H7 (cell line): ENCODE data around the gene GABRG3. TPM values are rescaled to one million over a fixed set of nuclear protein-coding genes. Genes with fewer than 3 reads are reported as not detected.
A peak's percentile ranks its signal among the peaks of the same experiment; 100 is the strongest.
"Not testable (repeated sequence)": the region's sequence is repeated elsewhere in the genome, so short reads cannot be mapped to it uniquely, and the experiment has no call there.

Experiments used
- DNase-seq: peaks from one replicate; pipeline ENCODE4 v3.0.0; 2012
- H3K27me3 ChIP-seq: 2 replicates; pipeline ENCODE4 v1.6.0; 2011; ENCODE audit warnings: mild to moderate bottlenecking, low read length; ENCODE audit not compliant: control insufficient read depth, insufficient read depth
- H3K36me3 ChIP-seq: replicated peaks from 2 replicates; pipeline ENCODE4 v1.5.1; 2011; ENCODE audit warnings: low read length; ENCODE audit not compliant: control insufficient read depth, insufficient read depth
- H3K4me3 ChIP-seq: 2 replicates; pipeline ENCODE4 v1.5.1; 2011; ENCODE audit warnings: low read depth, mild to moderate bottlenecking, control low read depth, low read length, moderate library complexity; ENCODE audit not compliant: insufficient read depth
- total RNA-seq: library from RNA; depleted of rRNA; stranded (reverse); fragments of >200 nt; shearing (Covaris generic); gene quantifications from 2 replicates; pipeline ENCODE4 v1.2.3, GENCODE V29; 2014

Gene GABRG3
- total RNA-seq, 1 experiment from 2014 or later: 0.42 TPM

DNA sequence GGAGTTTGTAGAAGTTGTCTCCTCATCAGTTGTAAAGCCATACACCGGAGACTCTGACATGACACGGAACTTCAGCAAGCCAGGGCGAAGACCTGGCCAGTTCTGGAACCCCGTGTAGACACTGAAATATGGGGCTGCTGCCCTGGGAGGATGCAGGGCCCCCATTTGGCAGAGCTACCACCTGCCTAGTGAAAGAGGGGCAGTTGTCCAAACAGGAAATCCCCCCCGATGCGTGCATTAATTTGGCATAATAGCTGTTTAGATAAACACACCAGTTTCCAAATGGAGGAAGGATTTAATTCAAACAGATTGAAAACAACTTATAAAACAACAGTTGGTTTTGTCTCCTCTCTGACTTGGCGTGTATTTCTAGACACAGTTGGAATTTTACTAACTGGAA is 357.2 kb downstream of the GABRG3 start:
- no peaks in the 10 kb centered on the region for H3K27me3 ChIP-seq
- H3K36me3 ChIP-seq: no peaks in the 10 kb centered on the region
- H3K4me3 ChIP-seq: no peak overlapping the region
- no peak for DNase-seq

DNA sequence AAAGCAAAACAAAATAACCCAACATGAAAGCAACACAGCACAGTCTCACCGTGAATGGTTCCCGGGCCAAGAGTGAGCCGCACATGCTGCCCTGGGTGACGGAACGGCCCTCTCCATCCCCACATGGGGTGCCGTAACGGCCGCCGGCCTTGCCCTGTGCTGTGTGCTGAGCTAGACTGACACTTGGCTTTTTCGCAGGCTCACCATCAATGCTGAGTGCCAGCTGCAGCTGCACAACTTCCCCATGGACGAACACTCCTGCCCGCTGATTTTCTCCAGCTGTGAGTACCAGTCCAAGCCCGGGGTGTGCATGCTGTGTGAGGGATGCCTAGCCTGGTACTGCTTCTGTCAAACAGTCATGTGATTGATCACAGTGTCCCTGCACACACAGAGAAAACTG is 357.6 kb downstream of the GABRG3 start:
- Histone ChIP-seq H3K36me3 (no peaks in the 10 kb centered on the region), H3K4me3 (no peak overlapping the region), H3K27me3 (no peaks in the 10 kb centered on the region)
- DNase-seq: no peak

DNA sequence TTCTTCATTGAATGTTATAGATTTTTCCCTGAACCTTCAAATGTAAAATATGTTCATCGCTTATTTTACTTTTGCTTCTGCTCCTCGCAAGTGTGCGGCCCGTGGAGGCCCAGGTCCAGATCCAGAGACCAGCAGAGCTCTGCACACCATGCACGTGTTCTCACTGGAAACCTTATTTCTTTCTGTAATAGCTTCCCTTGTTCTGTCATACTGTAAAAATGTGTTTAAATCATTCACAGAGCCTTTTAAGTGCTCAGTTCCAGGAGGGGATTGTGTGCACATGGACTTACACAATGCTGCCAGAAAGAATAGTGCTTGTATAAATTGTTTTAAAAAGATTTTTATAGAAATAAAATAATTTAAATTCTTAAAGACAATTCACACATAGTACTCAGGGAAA is 359.3 kb downstream of the GABRG3 start:
- H3K27me3 ChIP-seq: no peaks in the 10 kb centered on the region
- H3K4me3 ChIP-seq: no peak overlapping the region
- no peaks in the 10 kb centered on the region for H3K36me3 ChIP-seq
- DNase-seq: no peak

DNA sequence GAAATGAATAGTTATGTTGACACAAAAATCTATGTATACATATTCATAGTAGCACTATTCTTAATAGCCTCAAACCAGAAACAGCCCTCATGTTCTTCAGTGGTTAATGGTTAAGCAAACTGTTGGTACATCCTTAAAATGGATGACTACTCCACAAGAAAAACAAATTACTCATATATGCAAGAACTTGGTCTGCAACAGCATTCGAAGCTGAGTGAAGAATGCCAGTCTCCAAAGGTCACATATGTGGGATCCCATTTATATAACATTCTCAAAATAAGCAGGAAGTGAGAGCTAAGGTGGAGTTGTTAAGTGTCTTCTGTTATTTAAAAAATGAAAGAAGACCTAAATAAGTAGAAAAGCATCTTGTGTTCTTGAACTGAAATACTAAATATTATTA is 365.7 kb downstream of the GABRG3 start:
- no peaks in the 10 kb centered on the region for H3K36me3 ChIP-seq
- no peak for DNase-seq
- H3K4me3 ChIP-seq: no peak overlapping the region
- H3K27me3 ChIP-seq: no peaks in the 10 kb centered on the region

DNA sequence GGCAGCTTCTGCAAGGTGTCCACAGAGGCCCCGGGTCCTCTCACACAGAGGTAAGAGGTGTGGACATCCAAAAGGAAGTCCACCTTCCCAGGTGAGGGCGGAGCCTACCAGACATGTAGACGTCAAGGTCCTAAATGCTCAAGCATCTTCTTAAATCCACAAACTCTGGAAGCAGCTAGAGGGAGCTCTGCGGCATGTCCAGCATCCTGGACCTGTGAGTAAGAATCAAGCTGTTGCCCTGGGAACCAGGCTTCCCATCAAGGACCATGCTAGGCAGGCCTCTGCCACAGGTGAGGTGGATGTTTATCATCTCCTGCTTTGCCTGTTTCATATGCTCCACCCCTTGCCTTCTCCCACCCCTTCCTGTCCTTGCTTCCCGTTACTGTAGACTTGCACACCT is 368.2 kb downstream of the GABRG3 start:
- no peaks in the 10 kb centered on the region for H3K36me3 ChIP-seq
- H3K27me3 ChIP-seq: no peaks in the 10 kb centered on the region
- DNase-seq: no peak

DNA sequence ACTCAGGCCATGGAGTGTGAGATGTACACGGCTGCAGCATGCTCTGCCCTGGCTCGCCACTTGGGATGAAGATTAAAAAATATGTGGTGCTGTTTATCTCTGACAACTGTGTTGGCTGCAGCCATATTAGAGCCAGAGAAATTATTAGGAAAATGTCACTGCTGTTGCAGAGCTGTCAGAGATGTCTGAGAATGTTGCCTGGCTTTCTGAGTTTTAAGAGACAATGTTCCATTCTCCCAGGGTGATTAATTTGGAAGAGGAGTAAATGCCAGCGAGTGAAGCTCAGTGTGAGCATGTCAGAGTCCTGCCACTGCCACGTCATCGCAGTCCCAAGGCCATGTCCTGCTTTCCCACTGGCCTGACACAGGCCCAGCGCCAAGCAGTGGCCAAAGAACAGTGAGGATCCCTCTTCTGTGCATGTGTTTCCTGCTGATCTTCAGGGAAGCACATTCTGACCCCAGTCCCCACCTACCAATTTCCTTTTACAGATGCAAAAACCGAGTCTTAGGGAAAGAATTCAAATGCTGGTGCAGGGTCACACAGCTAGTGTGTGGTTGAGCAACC is 370.9 kb downstream of the GABRG3 start:
- Histone ChIP-seq H3K4me3 (no peak overlapping the region), H3K27me3 (no peaks in the 10 kb centered on the region), H3K36me3 (no peaks in the 10 kb centered on the region)
- no peak for DNase-seq

More for the DNA sequence above, 368.2 kb downstream of the GABRG3 start:
- no peak overlapping the region for H3K4me3 ChIP-seq

DNA sequence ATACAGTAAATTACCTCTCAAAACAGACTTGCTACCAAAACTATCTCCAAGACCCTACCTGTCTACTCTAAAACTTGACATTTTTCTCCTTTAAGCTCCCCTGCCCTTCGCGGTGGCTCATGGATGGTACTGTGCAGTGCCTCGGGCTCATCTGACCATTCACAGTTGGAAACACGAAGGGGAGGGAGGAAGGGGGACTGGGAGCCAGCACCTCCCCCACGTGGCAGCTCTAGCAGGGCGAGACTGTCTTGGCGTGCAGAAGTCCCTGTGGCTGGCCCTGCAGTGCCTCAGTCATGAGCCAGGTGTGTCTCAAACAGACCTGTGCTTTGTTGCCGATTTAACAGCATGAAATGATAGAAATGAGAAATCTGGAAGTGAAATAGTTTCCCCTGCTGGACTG is 372.0 kb downstream of the GABRG3 start:
- peak; percentile 46 for DNase-seq
- no peaks in the 10 kb centered on the region for H3K36me3 ChIP-seq
- no peak overlapping the region for H3K4me3 ChIP-seq
- no peaks in the 10 kb centered on the region for H3K27me3 ChIP-seq

DNA sequence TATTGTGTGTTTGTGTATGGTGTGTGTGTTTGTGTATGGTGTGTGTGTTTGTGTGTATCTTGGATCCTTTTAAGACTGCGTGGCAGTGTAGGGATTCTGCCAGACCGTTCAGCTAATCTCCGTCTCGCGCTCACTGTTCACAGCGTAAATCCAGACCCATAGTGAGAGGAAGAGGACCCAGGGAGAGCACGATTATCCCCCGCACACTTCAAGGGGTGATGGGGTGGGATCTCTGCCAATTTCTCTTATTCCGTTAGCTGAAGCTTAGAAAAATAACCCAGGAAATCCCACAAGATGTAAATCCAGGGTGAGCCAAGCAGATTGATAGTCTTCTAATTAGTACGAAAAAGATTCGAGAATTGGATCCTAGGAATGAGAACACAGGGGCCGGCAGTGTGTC is 381.2 kb downstream of the GABRG3 start:
- no peak for DNase-seq
- H3K4me3 ChIP-seq: no peak overlapping the region
- H3K36me3 ChIP-seq: no peaks in the 10 kb centered on the region
- H3K27me3 ChIP-seq: no peaks in the 10 kb centered on the region

DNA sequence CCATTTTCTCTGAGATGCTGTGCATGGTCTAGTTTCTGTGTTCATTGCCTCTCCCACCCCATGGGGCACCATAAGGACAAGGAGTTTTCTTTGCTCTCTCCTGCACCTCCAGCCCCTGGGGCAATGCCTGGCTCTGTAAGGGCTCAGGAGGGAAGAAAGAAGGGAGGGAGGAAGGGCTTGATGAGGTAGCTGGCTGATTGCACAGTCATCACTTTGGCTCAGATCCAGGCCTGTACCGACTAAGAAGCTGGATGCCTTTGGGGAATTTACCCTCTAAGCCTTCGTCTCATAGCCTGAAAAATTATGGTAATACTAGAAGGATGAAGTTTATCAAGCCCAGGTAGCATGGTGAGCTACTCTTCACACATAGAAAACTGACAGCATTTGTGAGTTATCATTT is 382.9 kb downstream of the GABRG3 start:
- H3K4me3 ChIP-seq: no peak overlapping the region
- DNase-seq: no peak
- no peaks in the 10 kb centered on the region for H3K36me3 ChIP-seq
- no peaks in the 10 kb centered on the region; the same call in 1 of the 2 replicates for H3K27me3 ChIP-seq

DNA sequence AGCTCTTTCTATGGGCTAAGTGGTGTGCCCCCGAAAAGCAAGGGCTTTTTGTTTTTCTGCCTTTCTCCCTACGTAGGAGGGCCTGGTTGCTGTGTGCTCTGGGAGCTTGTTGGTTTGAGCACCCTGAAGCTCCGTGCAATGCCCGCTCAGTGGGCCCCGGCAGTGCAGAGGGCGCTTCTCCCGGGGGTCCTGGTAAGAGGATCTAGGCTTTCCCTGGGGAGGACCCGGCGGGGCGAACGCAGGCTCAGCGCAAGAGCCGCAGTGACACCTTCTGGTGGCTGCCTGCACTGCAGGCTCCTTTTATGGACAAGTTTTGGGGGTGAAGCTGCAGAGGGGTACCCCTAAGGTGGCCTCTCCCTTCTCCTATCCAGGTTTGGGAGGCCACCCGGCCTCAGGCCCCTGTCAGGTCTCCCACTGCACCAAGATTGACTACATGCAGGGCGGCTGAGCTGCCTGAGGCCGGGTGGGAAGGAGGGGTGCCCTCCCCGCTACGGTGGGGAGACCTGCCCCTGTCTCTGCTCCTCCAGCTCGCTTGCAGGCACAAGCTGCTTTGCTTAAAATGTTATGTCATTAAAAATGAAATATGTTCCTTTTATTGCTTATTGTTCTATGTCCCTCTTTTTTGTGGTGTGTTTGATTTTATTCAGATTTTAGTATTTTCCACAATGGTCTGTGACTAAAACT is 387.9 kb downstream of the GABRG3 start:
- no peaks in the 10 kb centered on the region; the same call in 1 of the 2 replicates for H3K27me3 ChIP-seq
- peak; percentile 83 for DNase-seq
- peak overlapping the region; percentile 12; the same call in 1 of the 2 replicates for H3K4me3 ChIP-seq

DNA sequence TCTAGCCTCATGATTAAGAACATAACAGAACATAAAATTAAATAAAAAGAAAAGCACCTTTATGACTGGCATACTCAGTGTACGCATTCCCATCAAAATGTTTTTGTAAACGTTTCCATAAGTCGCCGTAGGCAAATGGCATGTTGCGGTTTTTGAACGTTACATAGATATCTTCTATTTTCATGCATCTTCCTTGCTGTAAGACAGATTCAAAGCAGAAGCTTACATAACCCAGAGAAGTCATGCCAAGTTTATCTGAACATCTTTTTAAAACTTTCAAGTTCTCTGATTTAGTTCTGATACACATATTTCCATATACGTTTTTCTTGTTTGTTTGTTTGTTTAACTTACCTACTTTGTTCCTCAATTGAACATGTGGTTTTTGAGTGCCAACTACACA is 388.6 kb downstream of the GABRG3 start:
- H3K27me3 ChIP-seq: no peaks in the 10 kb centered on the region; the same call in 1 of the 2 replicates
- no peak overlapping the region for H3K4me3 ChIP-seq
- no peak for DNase-seq
- H3K36me3 ChIP-seq: no peaks in the 10 kb centered on the region

More for the DNA sequence above, 387.9 kb downstream of the GABRG3 start:
- H3K36me3 ChIP-seq: no peaks in the 10 kb centered on the region

DNA sequence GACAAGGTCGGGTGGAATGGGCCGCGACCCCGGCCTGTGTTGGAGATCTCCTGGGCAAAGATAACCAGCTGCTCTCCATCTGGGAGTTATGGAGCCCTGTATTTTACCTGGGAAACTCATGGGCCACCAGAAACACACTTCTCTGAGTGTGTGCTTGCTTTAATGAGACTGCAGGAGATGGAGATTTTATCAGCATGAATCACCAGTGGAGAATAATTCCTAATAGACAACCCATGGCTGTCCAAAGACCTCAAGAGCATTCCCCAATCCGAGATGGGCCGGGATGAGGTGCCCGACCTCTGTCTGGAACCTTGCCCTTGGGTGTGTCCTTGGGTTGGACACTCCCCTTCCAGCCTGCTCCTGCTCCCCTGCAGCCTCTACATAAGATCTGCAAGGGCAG is 389.3 kb downstream of the GABRG3 start:
- no peaks in the 10 kb centered on the region for H3K36me3 ChIP-seq
- no peaks in the 10 kb centered on the region; the same call in 1 of the 2 replicates for H3K27me3 ChIP-seq
- no peak for DNase-seq
- no peak overlapping the region for H3K4me3 ChIP-seq

DNA sequence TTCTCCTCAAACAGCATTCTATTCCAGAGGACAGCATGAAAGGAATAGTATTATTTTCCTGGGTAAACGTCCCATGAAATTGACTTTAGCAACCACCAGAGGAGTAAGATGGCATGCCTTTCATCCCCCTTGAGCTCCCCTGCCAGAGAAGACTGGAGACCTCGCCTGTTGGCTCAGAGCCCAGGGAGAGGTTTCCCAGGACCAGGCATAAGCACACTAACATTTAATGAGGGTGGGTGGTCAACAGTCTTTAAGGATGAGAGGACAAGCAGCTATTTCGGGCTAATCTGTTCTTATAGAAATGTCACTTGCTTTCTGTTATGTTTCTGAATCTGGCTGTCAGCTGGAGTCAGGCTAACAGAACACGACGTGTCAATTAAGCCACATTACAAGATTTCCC is 390.5 kb downstream of the GABRG3 start:
- no peaks in the 10 kb centered on the region for H3K36me3 ChIP-seq
- no peaks in the 10 kb centered on the region; the same call in 1 of the 2 replicates for H3K27me3 ChIP-seq
- no peak for DNase-seq
- H3K4me3 ChIP-seq: no peak overlapping the region

DNA sequence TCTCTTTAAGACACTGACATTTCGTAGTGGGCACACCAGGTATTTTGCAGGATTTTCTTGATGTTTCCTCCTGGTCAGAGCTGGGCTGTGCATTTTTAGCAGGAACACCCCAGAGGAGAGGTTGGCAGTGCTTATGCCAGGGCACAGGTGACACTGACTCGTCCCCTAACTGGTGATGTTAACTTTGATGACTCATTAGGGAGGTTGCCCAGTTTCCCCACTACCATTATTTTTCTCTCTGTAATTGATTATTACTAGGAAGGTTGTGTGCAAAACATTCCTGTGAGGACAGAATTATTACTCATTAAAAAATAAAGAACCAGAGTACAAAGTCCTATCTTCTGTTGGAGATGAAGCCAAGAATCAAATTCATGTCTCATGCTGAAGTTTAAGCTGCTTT is 394.5 kb downstream of the GABRG3 start:
- Histone ChIP-seq H3K36me3 (no peaks in the 10 kb centered on the region), H3K4me3 (no peak overlapping the region), H3K27me3 (no peaks in the 10 kb centered on the region)
- no peak for DNase-seq

DNA sequence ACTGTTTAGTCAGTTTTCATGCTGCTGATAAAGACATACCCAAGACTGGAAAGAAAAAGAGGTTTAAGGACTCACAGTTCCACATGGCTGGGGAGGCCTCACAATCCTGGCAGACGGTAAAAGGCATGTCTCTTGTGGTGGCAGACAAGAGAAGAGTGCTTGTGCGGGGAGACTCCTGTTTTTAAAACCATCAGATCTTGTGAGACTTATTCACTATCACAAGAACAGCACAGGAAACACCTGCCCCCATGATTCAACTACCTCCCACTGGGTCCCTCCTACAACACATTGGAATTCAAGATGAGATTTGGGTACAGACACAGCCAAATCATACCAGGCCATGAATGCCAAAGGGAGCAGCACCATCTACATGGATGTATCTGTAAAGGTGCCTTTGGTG is 406.4 kb downstream of the GABRG3 start:
- H3K27me3 ChIP-seq, H3K36me3 ChIP-seq, H3K4me3 ChIP-seq, DNase-seq: not testable (repeated sequence)
